HG02642 (cell line): ENCODE data around the gene BAX.

ENCODE experiments used
- ATAC-seq: cut with Tn5 transposase; IDR thresholded peaks from one replicate; pipeline ENCODE4 v1.9.1; 2021; ENCODE audit warnings: mild to moderate bottlenecking; ENCODE audit not compliant: unreplicated experiment, poor library complexity

BAX gene

DNA sequence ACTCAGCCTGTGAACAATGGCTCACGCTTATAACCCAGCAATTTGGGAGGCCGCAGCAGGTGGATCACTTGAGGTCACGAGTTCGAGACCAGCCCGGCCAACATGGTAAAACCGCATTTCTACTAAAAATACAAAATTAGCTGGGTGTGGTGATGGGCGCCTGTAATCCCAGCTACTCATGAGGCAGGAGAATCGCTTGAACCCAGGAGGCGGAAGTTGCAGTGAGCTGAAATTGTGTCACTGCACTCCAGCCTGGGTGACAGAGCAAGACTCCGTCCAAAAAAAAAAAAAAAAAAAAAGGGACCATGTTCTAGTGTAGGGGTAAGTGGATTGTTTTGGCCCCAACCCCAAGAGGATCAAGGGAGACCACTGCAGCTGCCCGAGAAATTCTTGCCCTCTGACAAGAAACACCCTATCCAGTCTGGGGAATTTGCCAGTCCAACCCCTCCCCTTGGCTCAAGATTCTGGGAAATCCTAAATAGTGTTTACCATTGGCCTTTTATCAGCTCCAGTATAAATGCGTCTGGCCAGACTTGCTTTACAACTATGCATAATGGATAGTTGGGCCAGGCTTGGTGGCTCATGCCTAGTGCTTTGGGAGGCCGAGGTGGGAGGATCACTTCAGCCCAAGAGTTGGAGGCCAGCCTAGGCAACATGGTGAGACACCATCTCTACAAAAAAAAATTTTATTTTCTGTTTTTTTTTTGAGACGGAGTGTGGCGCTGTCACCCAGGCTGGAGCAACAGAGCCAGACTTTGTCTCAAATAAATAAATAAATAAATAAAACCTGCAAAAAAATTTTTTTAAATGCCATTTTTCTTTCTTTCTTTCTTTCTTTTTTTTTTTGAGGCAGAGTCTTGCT, 26.3 kb upstream of the BAX start:
- ATAC-seq = no peak

DNA sequence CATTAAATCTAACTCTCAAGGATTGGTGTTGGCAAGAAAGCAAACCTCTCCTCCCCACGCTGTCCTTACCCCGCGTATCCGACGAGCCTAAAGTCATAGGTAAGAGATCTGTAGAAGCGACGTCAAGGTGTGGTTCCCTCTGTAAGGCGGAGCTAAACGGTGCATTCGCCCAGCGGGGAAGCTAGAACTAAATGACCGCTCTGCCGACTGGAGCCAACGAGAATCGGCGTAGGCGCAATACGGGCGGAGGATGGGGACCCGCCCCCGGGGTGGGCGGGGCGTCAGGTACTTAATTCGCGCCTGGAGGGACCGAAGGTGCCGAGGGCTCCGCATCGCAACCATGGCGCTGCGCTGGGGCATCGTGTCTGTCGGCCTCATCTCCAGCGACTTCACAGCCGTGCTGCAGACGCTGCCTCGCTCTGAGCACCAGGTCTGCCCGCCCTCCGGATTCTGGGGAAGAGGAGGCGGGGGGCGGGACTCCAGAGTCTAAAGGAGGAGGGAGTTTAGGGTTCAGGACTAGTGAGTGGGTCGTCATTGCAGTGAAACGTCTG, 21.2 kb upstream of the BAX start, which contains the start of gene DHDH:
Gene DHDH (plus strand): TSS at position 318 of the 551 bp plus-strand sequence. CDS start 23 bp downstream, at position 341.
- peak; percentile 56 for ATAC-seq

DNA sequence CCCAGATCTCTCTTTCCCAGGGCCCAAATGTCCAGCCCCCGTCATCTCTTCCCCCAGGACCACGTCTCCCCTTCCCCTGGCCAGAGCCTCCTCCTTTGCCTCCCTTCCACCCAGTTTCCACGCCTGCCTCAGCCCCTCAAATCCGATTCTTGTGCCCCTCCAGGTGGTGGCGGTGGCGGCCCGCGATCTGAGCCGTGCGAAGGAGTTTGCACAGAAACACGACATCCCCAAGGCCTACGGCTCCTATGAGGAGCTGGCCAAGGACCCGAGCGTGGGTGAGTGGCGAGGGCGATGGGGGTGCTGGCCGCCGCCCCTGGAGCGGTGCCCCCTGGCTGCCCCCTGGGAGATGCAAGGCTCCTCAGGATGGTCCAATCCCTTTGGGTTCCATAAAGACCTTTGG, 19.8 kb upstream of the BAX start:
- ATAC-seq = no peak

DNA sequence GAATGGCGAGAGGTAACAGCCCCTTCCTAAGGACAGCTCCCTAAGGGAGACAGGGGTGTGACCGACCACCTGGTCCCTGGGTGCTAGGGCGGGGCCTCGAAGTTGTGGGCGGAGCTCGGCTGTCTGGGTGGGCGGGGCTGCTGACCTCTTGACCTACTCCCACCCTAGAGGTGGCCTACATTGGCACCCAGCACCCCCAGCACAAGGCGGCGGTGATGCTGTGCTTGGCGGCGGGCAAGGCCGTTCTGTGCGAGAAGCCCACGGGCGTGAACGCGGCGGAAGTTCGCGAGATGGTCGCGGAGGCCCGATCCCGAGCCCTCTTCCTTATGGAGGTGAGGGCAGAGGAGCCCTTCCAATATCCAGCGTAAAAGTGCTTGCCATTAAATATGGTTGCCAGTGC, 18.8 kb upstream of the BAX start:
- ATAC-seq = no peak

DNA sequence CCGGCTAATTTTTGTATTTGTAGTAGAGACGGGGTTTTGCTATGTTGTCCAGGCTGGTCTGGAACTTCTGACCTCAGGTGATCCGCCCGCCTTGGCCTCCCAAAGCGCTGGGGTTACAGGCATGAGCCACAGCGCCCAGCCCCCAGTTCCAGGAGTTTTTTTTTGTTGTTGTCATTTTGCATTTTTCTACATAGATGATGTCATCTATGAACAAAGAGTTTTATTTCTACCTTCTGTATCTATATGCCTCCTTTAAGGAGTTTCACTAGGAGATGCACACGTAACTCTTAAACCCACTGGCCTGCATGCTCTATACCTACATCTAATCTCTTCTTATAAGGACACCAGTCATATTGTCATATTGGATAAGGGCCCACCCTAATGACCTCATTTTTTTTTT, 16.4 kb upstream of the BAX start:
- no peak for ATAC-seq

DNA sequence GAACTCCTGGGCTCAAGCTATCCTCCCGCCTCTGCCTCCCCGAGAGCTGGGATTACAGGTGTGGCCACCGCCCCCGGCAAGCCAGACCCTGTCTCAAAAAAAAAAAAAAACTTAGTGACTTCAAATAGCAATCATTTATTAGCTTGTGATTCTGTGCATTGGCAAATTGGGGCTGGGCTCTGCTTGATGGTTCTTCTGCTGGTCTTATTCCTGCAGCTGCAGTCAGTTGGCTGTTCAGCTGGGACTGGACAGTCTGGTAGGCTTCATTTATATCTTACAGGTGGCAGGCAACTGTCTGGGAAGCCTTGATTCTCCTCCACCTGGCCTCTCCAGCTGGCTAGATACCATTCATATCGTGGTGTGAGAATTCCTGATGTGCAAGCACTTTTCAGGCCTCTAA, 13.8 kb upstream of the BAX start:
- no peak for ATAC-seq

DNA sequence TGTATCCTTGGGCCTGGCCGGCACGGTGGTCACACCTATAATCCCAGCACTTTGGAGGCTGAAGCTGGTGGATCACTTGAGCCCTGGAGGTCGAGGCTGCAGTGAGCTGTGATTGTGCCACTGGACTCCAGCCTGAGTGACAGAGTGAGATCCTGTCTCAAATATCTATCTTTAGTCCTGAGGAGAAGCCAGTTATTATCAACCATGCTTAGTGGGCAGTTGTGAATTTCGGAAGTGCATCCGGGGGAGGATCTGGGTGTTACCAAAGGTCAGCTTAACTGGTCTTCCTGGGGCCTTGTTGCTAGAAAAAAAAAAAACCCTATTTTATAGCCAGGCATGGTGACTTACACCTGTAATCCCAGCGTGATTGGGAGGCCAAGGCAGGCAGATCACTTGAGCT, 11.6 kb upstream of the BAX start:
- ATAC-seq = no peak

DNA sequence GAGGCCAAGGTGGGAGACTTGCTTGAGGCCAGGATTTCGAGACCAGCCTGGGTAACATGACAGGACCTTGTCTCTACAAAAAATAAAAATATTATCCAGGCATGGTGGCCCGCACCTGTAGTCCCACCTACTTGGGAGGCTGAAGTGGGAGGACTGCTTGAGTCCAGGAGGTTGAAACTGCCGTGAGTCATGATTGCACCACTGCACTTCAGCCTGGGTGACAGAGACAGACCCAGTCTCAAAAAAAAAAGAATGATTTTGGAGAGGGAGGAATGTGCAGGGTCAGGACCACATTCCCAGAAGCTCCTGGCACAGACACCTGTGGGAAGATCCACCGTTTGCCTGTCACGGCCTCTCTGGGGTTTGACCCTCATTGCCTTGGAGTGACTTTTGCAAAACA, 9.3 kb upstream of the BAX start:
- no peak for ATAC-seq

DNA sequence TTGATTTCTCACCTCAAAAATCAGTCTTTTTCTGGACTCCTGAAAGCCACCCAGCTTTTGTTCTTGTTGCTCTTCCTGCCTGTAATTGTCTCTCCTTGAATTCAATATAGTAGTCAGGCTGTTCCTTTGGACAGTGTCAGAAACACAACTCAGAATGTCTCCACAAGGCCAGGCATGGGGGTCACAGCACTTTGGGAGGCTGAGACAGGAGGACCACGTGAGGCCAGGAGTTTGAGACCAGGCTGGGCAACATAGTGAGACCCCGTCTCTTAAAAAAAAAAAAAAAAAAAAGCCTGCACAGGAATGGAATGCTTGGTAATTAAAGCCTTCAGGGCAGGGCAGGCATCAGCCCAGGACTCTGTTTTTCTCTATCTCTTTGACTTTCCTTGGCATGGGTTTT, 8.9 kb upstream of the BAX start:
- no peak for ATAC-seq

DNA sequence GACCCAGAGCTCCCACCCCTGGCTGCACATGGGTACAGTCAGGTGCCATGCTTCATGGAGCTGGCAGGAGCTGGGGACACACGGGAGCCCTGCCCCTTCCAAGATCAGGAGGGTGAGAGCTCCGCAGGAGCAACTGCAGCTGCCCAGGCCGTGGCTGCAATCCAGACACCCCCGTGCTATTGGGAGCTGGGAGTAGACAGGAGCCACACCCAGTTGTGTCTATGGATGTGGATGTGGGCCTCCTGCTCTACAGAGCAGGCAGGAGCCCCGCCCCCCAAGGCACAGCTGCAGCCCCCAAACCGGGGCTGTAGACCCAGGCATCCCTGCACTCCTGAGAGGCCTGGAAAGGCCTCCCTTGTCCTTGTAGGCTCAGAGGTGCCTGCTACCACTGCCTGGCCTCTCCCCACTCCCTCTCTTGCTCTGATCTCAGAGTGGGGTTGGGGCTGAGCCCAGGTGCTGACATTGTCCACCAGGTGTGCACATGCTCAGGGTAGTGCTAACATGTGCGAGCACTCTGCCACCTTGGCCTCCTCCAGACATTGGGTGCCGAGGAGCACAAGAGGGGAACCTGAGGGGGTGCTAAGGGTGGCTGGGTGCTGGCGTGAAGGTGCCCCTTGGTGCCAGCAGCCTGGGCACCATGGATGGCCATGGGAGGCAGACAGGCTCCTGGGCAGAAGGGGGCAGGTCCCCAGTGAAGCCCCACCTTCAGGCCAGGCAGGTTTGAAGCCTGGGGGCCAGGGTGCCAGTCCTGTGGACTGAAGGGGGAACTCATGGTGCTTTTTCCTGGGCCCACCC, 8.0 kb upstream of the BAX start:
- ATAC-seq = no peak

DNA sequence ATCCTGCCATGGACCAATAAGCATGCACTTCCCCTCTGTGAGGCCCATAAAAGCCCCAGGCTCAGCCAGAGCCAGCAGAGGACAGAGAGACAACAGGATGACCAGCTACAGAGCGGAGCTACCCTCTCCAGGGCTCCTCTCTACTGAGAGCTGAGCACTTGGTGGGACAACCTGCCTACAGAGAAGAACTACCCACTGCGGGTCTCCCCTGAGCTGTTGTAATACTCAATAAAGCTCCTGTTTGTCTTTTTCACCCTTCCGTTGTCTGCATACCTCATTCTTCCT, 7.5 kb upstream of the BAX start:
- ATAC-seq = no peak

DNA sequence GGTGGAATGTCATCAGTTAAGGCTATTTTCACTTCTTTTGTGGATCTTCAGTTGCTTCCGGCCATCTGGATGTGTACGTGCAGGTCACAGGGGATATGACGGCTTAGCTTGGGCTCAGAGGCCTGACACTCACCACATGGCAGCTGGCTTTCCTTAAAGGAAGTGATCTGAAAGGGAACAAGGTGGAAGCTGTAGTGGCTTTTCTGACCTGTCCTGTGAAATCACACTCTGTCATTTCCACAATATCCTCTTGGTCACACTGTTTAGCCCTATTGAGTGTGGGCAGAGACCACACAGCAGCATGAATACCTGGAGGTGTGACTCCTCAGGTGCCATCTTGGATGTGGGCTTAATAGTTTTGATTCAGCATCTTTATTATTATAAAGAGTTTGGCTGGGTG, 4.5 kb upstream of the BAX start:
- ATAC-seq = no peak

DNA sequence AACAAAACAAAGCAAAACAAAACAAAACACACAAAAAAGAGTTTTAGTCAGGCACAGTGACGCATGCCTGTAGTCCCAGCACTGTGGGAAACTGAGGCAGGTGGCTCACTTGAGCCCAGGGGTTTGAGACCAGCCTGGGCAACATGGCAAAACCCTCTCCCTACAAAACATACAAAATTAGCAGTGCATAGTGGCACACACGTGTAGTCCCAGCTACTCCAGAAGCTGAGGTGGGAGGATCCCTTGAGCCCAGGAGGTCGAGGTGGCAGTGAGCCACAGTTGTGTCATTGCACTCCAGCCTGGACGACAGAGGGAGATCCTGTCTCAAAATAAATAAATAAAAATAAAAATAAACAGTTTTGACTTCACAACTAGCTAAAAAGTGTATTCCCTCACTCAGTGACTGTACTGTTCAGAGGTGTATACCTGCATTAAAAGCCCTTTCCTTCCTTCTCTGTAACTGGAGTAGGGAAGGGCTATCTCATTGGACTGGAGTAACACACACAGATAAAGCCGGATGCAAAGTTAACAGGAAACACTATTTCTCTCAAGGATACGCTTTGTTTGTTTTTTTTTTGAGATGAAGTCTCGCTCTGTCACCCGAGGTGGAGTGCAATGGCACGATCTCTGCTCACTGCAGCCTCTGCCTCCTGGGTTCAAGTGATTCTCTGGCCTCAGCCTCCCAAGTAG, 3.7 kb upstream of the BAX start:
- ATAC-seq = no peak

DNA sequence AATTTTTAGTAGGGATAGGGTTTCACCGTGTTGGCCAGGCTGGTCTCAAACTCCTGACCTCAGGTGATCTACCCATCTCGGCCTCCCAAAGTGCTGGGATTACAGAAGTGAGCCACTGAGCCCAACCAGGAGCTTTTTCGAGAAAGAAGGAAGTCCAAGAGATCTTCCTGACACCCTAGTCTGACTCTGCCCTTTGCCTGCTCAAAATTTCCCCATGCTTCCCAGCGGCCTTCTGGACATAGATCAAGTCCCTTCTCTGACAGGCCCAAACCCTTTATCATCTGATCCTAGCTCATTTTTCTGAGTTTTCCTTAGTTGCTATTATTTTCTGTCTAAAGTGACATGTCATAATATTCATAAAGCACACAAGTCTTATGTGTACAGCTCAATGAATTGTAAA, 1.5 kb upstream of the BAX start:
- ATAC-seq = no peak

DNA sequence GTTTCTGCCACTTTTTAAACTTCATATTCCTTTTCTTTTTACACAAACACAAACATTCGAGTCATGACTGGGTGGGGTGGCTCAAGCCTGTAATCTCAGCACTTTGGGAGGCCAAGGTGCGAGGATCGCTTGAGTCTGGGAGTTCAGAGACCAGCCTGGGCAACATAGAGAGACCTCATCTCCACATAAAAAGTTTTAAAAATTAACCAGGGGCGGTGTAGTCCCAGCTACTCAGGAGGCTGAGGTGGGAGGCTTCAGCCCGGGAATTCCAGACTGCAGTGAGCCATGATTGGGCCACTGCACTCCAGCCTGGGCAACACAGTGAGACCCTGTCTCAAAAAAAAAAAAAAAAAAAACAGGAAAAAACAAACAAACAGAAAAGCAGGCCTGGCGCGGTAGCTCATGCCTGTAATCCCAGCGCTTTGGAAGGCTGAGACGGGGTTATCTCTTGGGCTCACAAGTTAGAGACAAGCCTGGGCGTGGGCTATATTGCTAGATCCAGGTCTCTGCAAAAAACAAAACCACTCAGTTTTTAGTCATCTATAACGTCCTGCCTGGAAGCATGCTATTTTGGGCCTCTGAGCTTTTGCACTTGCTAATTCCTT, 583 bp upstream of the BAX start:
- ATAC-seq = no peak

DNA sequence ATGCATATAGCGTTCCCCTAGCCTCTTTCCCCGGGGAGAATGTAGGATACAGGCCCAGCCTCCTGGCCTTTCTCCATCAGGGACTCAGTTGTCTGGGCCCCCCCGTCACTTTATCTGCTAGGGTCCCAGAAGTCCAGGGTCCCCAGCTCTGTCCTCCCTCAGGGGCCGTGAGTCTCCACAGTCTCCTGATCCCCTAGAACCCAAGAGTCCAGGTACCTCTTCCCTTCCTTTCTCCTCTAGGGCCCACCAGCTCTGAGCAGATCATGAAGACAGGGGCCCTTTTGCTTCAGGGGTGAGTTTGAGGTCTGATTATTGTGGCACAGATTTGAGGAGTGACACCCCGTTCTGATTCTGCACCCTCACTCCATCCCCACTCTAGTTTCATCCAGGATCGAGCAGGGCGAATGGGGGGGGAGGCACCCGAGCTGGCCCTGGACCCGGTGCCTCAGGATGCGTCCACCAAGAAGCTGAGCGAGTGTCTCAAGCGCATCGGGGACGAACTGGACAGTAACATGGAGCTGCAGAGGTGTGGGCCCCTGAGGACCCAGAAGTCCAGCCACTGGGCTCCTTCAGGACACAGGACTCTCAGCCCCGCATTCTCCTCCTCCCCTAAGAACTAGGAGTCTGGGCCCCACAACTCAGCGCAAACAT, 758 bp downstream of the BAX start:
- no peak for ATAC-seq

DNA sequence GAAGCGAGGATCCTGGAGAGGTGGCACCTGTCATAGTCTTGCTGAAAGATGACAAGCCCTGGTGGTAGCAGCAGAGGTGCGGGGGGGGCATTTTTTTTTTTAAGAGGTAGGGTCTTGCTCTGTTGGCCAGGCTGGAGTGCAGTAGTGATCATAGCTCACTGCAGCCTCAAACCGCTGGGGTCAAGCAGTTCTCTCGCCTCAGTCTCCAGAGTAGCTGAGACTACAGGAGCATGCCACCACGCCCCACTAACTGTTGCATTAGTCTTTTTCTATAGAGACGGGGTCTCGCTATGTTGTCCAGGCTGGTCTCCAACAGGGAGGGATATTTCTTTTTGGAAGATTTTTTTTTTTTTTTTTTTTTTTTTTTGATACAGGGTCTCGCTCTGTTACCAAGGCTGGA, 3.3 kb downstream of the BAX start:
- no peak for ATAC-seq

DNA sequence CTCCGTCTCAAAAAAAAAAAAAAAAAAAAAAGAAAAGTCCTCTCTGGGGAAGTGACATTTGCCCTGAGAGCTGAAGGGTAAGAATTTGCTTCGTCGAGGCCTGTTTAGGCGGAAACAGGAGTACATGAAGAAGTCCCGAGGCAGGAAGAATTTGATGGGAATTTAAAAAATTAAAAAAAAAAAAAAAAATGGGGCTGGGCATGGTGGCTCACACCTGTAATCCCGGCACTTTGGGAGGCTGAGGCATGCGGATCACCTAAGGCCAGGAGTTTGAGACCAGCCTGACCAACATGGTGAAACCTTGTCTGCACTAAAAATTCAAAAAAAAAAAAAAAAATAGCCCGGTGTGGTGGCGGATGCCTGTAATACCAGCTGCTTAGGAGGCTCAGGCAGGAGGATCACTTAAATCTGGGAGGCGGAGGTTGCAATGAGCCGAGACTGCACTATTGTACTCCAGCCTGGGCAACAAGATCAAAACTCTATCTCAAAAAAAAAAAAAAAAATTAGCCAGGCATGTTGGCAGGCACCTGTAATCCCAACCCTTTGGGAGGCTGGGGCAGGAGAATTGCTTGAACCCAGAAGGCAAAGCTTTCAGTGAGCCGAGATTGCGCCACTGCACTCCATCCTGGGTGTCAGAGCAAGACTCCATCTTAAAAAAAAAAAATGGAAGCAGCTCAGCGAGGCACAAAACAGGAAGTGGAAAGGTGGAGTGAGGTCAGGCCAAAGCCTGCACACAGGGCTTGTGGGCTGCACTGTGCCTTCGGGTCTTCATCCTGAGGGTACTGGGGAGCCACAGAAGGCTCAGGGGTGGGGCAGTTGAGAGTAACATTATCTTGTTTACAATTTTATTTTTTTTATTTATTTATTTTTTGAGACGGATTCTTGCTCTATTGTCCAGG, 4.9 kb downstream of the BAX start:
- no peak for ATAC-seq

DNA sequence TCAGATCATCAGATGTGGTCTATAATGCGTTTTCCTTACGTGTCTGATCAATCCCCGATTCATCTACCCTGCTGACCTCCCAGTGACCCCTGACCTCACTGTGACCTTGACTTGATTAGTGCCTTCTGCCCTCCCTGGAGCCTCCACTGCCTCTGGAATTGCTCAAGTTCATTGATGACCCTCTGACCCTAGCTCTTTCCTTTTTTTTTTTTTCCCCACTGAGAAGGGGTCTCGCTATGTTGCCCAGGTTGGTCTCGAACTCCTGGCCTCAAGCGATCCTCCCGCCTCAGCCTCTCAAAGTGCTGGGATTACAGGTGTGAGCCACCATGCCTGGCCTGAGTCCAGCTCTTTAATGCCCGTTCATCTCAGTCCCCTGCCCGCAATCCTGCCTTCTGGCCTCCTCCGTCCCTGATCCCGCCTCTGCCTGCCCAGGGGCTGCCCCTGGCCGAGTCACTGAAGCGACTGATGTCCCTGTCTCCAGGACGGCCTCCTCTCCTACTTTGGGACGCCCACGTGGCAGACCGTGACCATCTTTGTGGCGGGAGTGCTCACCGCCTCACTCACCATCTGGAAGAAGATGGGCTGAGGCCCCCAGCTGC, 6.5 kb downstream of the BAX start:
- ATAC-seq = no peak
